AG10803 (cell line): Measurements from ENCODE around the gene FAM3A.

Experiments used
- DNase-seq: peaks from one replicate; pipeline ENCODE4 v3.0.0; 2010; ENCODE audit warnings: low read depth
- H3K4me3 ChIP-seq: 2 replicates; pipeline ENCODE4 v1.5.1; 2011; ENCODE audit warnings: mild to moderate bottlenecking, low read length, control low read depth
- TF ChIP-seq, protein P1 (sequence below): conservative IDR thresholded peaks from 2 replicates; pipeline ENCODE4 v1.5.1; 2011; ENCODE audit warnings: mild to moderate bottlenecking, low read length, control low read depth, inconsistent platforms

FAM3A gene

DNA sequence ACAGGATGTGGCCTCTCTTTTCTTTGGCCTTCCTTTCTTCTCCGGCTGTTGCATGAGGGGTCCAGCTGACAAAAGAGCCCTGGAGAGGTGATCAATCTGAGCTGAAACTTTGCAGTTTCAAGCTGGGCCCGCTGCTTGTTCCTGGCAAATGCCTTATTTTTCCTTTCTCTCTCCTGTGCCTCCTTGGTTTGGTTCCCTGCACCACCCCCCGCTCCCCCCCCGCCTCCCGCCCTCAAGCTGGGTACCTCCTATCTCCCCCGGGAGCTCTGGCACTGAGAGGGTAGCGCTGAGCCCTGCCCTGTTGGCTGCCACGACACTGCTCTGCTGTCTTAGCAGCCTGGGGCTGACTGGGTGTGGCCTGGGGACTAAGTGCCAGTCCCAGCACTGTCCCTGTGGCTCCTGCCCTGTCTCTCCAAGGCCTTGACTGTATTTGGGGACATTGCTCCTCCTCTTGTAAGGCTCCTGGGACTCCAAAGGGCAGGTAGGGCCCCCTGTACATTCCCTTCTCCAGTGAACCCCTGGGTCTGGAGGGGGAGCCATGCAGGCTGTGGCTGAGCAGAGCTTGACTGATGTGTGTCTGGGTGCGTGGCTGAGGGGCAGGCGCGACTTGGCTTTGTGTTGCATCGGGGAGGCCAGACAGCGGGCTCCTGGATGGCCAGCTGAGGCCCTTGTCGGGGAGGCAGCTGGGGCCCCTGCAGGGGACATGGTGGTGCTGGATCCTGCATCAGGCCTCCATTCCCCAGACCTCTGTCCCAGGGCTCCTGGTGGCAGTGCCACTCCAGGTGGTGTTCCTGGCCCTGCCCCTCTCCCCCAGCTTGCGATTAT lies 56.9 kb downstream of the FAM3A start:
- TF ChIP-seq, protein P1, sequence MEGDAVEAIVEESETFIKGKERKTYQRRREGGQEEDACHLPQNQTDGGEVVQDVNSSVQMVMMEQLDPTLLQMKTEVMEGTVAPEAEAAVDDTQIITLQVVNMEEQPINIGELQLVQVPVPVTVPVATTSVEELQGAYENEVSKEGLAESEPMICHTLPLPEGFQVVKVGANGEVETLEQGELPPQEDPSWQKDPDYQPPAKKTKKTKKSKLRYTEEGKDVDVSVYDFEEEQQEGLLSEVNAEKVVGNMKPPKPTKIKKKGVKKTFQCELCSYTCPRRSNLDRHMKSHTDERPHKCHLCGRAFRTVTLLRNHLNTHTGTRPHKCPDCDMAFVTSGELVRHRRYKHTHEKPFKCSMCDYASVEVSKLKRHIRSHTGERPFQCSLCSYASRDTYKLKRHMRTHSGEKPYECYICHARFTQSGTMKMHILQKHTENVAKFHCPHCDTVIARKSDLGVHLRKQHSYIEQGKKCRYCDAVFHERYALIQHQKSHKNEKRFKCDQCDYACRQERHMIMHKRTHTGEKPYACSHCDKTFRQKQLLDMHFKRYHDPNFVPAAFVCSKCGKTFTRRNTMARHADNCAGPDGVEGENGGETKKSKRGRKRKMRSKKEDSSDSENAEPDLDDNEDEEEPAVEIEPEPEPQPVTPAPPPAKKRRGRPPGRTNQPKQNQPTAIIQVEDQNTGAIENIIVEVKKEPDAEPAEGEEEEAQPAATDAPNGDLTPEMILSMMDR = no peak
- peak overlapping the region; percentile 66 for H3K4me3 ChIP-seq
- no peak for DNase-seq

GRCh38 chrX:154458116-154458953 lies 57.7 kb downstream of the FAM3A start, which contains the start of gene PLXNA3:
TSS of gene PLXNA3 (plus strand) at chrX:154458281. CDS start at chrX:154460184, 1,903 bp downstream.
- TF ChIP-seq, protein P1 = no peak
- H3K4me3 ChIP-seq = peak within 1 kb of the TSS; percentile 66
- DNase-seq = peak; percentile 31

DNA sequence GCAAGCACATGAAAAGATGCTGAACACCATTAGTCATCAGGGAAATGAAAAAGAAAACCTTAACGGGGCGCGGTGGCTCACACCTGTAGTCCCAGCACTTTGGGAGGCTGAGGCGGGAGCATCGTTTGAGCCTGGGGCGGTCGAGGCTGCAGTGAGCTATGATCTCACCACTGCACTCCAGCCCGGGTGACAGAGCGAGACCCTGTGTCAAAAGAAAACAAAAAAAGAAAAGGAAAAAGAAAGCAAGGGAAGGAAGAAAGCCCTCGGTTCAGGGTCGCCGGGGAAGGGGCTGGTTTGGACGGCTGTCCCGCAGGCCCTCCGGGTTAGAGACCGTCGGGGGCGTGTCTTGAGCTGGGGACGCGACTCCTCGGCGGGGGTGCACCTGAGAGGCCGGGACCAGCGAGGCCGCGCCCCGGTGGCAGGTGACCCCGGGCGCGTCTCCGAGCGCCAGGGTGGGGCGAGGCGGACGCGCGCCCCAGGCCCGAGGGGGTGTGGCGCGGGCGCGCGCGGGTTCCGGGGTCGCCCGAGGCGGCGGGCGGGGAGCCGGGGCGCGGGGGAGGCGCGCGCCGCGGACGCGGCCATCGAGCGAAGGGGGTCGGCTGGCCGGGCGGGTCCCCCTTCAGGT lies 58.4 kb downstream of the FAM3A start:
- H3K4me3 ChIP-seq = peak overlapping the region; percentile 55
- TF ChIP-seq, protein P1 = no peak
- DNase-seq = no peak
